HG03521 (cell line): Measurements from ENCODE around the gene TRIO.

Experiments used
- ATAC-seq: cut with Tn5 transposase; IDR thresholded peaks from one replicate; pipeline ENCODE4 v1.9.1; 2021; ENCODE audit warnings: mild to moderate bottlenecking, moderate library complexity; ENCODE audit not compliant: unreplicated experiment

TRIO gene

GRCh38 chr5:14204785-14205321 is 61.7 kb downstream of the TRIO start:
- no peak for ATAC-seq

- no peak for ATAC-seq
Measured at GRCh38 chr5:14206028-14206725, 63.0 kb downstream of the TRIO start.

- peak; percentile 30 for ATAC-seq
Measured at GRCh38 chr5:14207428-14207827, 64.3 kb downstream of the TRIO start.

GRCh38 chr5:14208071-14209021 is 65.2 kb downstream of the TRIO start:
- ATAC-seq, result peak; percentile 43

- no peak for ATAC-seq
Measured at GRCh38 chr5:14209222-14209822, 66.2 kb downstream of the TRIO start.

- no peak for ATAC-seq
Measured at GRCh38 chr5:14209836-14210235, 66.7 kb downstream of the TRIO start.

GRCh38 chr5:14210729-14211128 is 67.6 kb downstream of the TRIO start:
- no peak for ATAC-seq

- peak; percentile 15 for ATAC-seq
Measured at GRCh38 chr5:14211818-14212803, 69.0 kb downstream of the TRIO start.

- ATAC-seq, result peak; percentile 33
Measured at GRCh38 chr5:14212838-14213237, 69.7 kb downstream of the TRIO start.

- no peak for ATAC-seq
Measured at GRCh38 chr5:14213253-14213652, 70.1 kb downstream of the TRIO start.

GRCh38 chr5:14213813-14214585 is 70.9 kb downstream of the TRIO start:
- no peak for ATAC-seq

- ATAC-seq, result no peak
Measured at GRCh38 chr5:14215901-14216300, 72.8 kb downstream of the TRIO start.

GRCh38 chr5:14216372-14216771 is 73.2 kb downstream of the TRIO start:
- ATAC-seq, result no peak

GRCh38 chr5:14216902-14217301 is 73.8 kb downstream of the TRIO start:
- ATAC-seq, result no peak

GRCh38 chr5:14217587-14217986 is 74.4 kb downstream of the TRIO start:
- no peak for ATAC-seq

- no peak for ATAC-seq
Measured at GRCh38 chr5:14218011-14218410, 74.9 kb downstream of the TRIO start.

GRCh38 chr5:14218480-14218879 is 75.3 kb downstream of the TRIO start:
- no peak for ATAC-seq

- no peak for ATAC-seq
Measured at GRCh38 chr5:14218897-14219573, 75.9 kb downstream of the TRIO start.
